Psoas muscle (tissue), 8 donors: Measurements from ENCODE around the gene LRRC2. TPM values are rescaled to one million over a fixed set of nuclear protein-coding genes. Genes with fewer than 3 reads are reported as not detected.

ENCODE experiments used
- ATAC-seq, 4 donors: fragments of 200-7000 bp; cut with Tn5 transposase; one replicate each; pipeline ENCODE4 v1.9.1; 2020; ENCODE audit warnings: moderate library complexity in 3 of 4, mild to moderate bottlenecking in 2 of 4
- DNase-seq, 2 donors: peaks; one replicate each; pipeline ENCODE4 v3.0.0-alpha.2; 2020
- H3K27ac ChIP-seq: fragments of 200-600 bp; one replicate; pipeline ENCODE4 v1.8.0; 2022
- H3K27me3 ChIP-seq, 3 donors: fragments of 200-600 bp in 1 of 3; one replicate each; pipeline versions ENCODE4 v1.6.1 to v1.8.0; 2013 to 2022; ENCODE audit warnings: low read length in 2 of 3, mild to moderate bottlenecking in 2 of 3, moderate library complexity in 1 of 3; ENCODE audit not compliant: insufficient read depth in 3 of 3
- H3K36me3 ChIP-seq, 2 donors: fragments of 200-600 bp in 1 of 2; one replicate each; pipeline versions ENCODE4 v1.6.1 to v1.8.0; 2013 to 2022; ENCODE audit warnings: low read depth in 1 of 2, mild to moderate bottlenecking in 1 of 2, moderate library complexity in 1 of 2; ENCODE audit not compliant: insufficient read depth in 1 of 2
- H3K4me1 ChIP-seq: fragments of 200-600 bp; one replicate; pipeline ENCODE4 v1.8.0; 2022
- H3K4me3 ChIP-seq: fragments of 200-600 bp; one replicate; pipeline ENCODE4 v1.8.0; 2022; ENCODE audit warnings: mild to moderate bottlenecking
- H3K9me3 ChIP-seq: fragments of 200-600 bp; one replicate; pipeline ENCODE4 v1.8.0; 2022
- WGBS, 3 donors: extraction: QIAGEN DNeasy Blood & Tissue Kit; methylation state at CpG; one replicate each; pipeline versions ENCODE4 v1.1.6 to v1.1.7; 2013; 5-methylcytosine and 5-hydroxymethylcytosine counted together
- intact Hi-C, 2 donors: fragments of 100-400 bp; cut with DNase I; formaldehyde crosslinking; loops; one replicate each; pipeline versions ENCODE4 v1.11.0 to v1.14.2; 2022
- polyA plus RNA-seq, 3 donors: library from polyadenylated mRNA; stranded (reverse); fragments of 200-250 nt; gene quantifications; one replicate each; pipeline ENCODE4 v1.2.3, GENCODE V29; 2013
- total RNA-seq, 4 donors: library from RNA; stranded (reverse); fragmentation: NEBNext Ultra II Directional in 2 of 4; extraction: Animal tissue kit (Norgen Biotek cat#: 25700) in 2 of 4; gene quantifications; one replicate each; pipeline versions ENCODE4 v1.2.1 to v1.2.4, GENCODE V29; 2021 to 2023
- TF ChIP-seq, protein P1 (sequence below): fragments of 200-600 bp; IDR thresholded peaks from one replicate; pipeline ENCODE4 v1.8.0; 2022; ENCODE audit warnings: antibody characterized with exemption
- donor health status: healthy with polysubstance abuse.
- donor health status: DM: no; HTN: no; CAD: no; lungs with moderate emphysema.
- donor health status: Bipolar disorder and iron deficiency.
- donor health status: healthy.
- donor health status: DM: yes; HTN: yes; CAD: no.
- donor health status: DM: no; HTN: no; CAD: no.
- donor health status: DM: no; HTN: no; CAD: no.
- donor health status: DM: yes; HTN: yes; CAD: no.

Gene LRRC2
- total and polyA plus RNA-seq, 7 donors: 8.3 to 160 (median 65.1) TPM

GRCh38 chr3:46545818-46546630, 20.1 kb downstream of the LRRC2 start:
- intact Hi-C loops: loop anchor here in 1 of 2 donors (5.0 kb wide), 1 partner anchor 44 kb away; no protein-coding TSS in a partner anchor

DNA sequence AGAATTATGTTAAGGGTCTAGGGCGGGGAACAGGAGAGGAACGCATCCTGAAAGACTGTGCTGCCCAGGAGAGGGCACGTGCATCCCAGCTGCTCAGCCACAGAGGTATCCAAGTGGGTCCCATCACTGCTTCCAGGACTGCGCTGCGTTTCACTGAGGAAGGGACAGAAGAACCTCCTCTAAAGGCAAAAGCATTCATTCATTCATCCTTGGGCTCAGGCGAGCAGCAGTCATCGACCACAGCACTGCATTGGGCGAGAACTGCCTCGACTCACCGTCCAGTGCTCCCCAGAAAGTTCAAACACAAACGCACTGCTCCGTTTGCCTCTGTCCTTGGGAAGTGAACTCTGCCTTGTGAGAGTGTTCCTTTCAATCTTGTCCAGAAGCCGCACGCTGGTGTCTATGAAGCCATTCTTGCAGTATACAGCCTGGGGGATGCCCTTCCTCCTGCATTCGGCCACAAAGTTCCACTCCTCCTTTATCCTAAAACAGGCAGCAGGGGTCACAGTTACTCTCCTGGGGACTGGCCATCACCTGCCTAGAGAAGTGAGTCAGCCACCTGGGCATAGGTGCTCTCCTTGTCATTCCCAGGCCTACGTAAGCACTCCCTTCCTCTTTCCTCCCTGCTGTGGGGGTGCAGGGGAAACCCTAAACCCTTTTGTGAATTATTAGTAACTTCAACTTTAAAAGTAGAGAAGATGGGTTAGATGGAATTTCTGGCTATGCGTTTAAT, 21.2 kb downstream of the LRRC2 start:
- intact Hi-C loops: loop anchor here in 1 of 2 donors (5.0 kb wide), 1 partner anchor 43 kb away; no protein-coding TSS in a partner anchor
- WGBS, 3 donors: 89 to 93% (median 91%) methylated on average over 17 of the region's 17 CpGs
- ATAC-seq: no peak

More at GRCh38 chr3:46545818-46546630, 20.1 kb downstream of the LRRC2 start:
- Histone ChIP-seq H3K36me3 (peaks cover 0 to 81% of the 10 kb centered on the region in 2 donors), H3K4me3 (no peak overlapping the region), H3K27me3 (no peaks in the 10 kb centered on the region), H3K4me1 (peaks cover 33% of the 10 kb centered on the region), H3K27ac (peak overlapping the region; percentile 41), H3K9me3 (no peaks in the 10 kb centered on the region)
- 78 to 83% (median 82%) methylated on average over 6 of the region's 6 CpGs for WGBS, 3 donors
- ATAC-seq (no peak), DNase-seq (no peak)
- TF ChIP-seq, protein P1, sequence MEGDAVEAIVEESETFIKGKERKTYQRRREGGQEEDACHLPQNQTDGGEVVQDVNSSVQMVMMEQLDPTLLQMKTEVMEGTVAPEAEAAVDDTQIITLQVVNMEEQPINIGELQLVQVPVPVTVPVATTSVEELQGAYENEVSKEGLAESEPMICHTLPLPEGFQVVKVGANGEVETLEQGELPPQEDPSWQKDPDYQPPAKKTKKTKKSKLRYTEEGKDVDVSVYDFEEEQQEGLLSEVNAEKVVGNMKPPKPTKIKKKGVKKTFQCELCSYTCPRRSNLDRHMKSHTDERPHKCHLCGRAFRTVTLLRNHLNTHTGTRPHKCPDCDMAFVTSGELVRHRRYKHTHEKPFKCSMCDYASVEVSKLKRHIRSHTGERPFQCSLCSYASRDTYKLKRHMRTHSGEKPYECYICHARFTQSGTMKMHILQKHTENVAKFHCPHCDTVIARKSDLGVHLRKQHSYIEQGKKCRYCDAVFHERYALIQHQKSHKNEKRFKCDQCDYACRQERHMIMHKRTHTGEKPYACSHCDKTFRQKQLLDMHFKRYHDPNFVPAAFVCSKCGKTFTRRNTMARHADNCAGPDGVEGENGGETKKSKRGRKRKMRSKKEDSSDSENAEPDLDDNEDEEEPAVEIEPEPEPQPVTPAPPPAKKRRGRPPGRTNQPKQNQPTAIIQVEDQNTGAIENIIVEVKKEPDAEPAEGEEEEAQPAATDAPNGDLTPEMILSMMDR: no peak

DNA sequence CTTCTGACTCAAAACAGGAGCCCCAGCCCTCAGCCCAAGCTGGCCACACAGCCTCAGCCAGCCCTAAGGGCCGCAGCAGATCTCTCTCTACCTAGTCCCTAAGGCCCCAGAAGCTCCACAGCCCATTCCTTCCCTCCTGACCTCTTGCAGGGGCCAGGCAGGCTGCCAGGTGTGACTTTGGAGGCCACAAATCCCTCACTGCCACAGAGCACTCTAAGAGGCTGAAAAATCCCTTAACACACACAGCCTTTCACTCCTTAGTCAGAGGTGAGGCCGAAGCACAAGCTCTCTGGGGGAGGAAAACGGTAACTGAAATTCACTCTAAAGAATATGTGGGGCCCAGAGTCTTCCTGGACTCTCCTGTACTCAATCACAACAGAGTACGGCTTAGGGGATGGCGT, 23.3 kb downstream of the LRRC2 start:
- H3K4me1 ChIP-seq: peaks cover 32% of the 10 kb centered on the region
- WGBS, 3 donors: 77 to 88% (median 87%) methylated on average over 5 of the region's 5 CpGs
- peaks cover 3 to 93% of the 10 kb centered on the region in 2 donors for H3K36me3 ChIP-seq
- ATAC-seq (peak; percentile 21 to 57 (median 40)), DNase-seq (no peak)
- peak overlapping the region; percentile 74 for H3K27ac ChIP-seq
- no peaks in the 10 kb centered on the region for H3K27me3 ChIP-seq
- no peak overlapping the region for H3K4me3 ChIP-seq
- TF ChIP-seq, protein P1: no peak
- intact Hi-C loops: no loop called here
- H3K9me3 ChIP-seq: no peaks in the 10 kb centered on the region

More for the DNA sequence above, 21.2 kb downstream of the LRRC2 start:
- no peaks in the 10 kb centered on the region for H3K27me3 ChIP-seq
- TF ChIP-seq, protein P1: no peak
- peaks cover 0 to 81% of the 10 kb centered on the region in 2 donors for H3K36me3 ChIP-seq
- DNase-seq: no peak
- no peaks in the 10 kb centered on the region for H3K9me3 ChIP-seq
- no peak overlapping the region for H3K27ac ChIP-seq
- peaks cover 32% of the 10 kb centered on the region for H3K4me1 ChIP-seq
- H3K4me3 ChIP-seq: no peak overlapping the region

GRCh38 chr3:46542344-46542743, 23.8 kb downstream of the LRRC2 start:
- TF ChIP-seq, protein P1: no peak
- ATAC-seq: peak in 1 of 4 donors; percentile 40
- peaks cover 3 to 97% of the 10 kb centered on the region in 2 donors for H3K36me3 ChIP-seq
- intact Hi-C loops: no loop called here
- 64 to 85% (median 71%) methylated on average over 2 of the region's 2 CpGs for WGBS, 3 donors
- no peaks in the 10 kb centered on the region for H3K27me3 ChIP-seq
- no peaks in the 10 kb centered on the region for H3K9me3 ChIP-seq
- H3K4me1 ChIP-seq: peaks cover 33% of the 10 kb centered on the region
- H3K4me3 ChIP-seq: no peak overlapping the region
- DNase-seq: no peak
- H3K27ac ChIP-seq: peak overlapping the region; percentile 74
